IMR-90 (cell line): ENCODE measurements around the gene CYP26B1. TPM values are rescaled to one million over a fixed set of nuclear protein-coding genes. Genes with fewer than 3 reads are reported as not detected.

Experiments
- ATAC-seq: fragments of 200-7000 bp; cut with Tn5 transposase; 2 replicates; pipeline ENCODE4 v1.9.1; 2020; ENCODE audit warnings: low read depth, mild to moderate bottlenecking, moderate library complexity
- BruUV-seq: library from RNA; stranded (reverse); fragments of 400-500 nt; replicated peaks from 2 replicates; lab custom pipeline; 2021; lab: Mats Ljungman, UMichigan
- CTCF ChIA-PET: fragments of 300-600 bp; formaldehyde crosslinking; extraction: SDS; loops from one replicate; lab custom pipeline; 2021; ENCODE audit warnings: antibody characterized with exemption; lab: Yijun Ruan, JAX
- POLR2A ChIA-PET: fragments of 300-600 bp; sonication (Branson Sonifier 250); formaldehyde crosslinking; loops from one replicate; lab custom pipeline; 2022; ENCODE audit warnings: antibody characterized with exemption; ENCODE audit not compliant: unreplicated experiment; lab: Charles Lee
- DNase-seq: peaks from one replicate; pipeline ENCODE4 v3.0.0; 2013
- H2AFZ ChIP-seq: replicated peaks from 2 replicates; pipeline ENCODE3; 2013; ENCODE audit warnings: low read length, mild to moderate bottlenecking; ENCODE audit not compliant: poor library complexity
- H2AK5ac ChIP-seq: 2 replicates; pipeline ENCODE4 v1.6.1; 2013; ENCODE audit warnings: low read depth, low read length, inconsistent platforms
- H2AK9ac ChIP-seq: replicated peaks from 2 replicates; pipeline ENCODE3; 2013; ENCODE audit warnings: mild to moderate bottlenecking, low read depth, low read length, moderate library complexity; ENCODE audit not compliant: poor library complexity
- H2BK120ac ChIP-seq: 2 replicates; pipeline ENCODE4 v1.6.1; 2013; ENCODE audit warnings: low read depth, low read length, inconsistent platforms
- H2BK15ac ChIP-seq: 3 replicates; pipeline ENCODE4 v1.6.1; 2013; ENCODE audit warnings: low read depth, low read length, inconsistent platforms
- H2BK20ac ChIP-seq: 2 replicates; pipeline ENCODE4 v1.6.1; 2013; ENCODE audit warnings: low read depth, mild to moderate bottlenecking, inconsistent platforms, low read length, moderate library complexity
- H2BK5ac ChIP-seq: 2 replicates; pipeline ENCODE4 v1.6.1; 2013; ENCODE audit warnings: mild to moderate bottlenecking, low read depth, low read length, inconsistent platforms; ENCODE audit not compliant: poor library complexity, severe bottlenecking
- H3K14ac ChIP-seq: replicated peaks from 2 replicates; pipeline ENCODE4 v1.6.1; 2013; ENCODE audit warnings: low read depth, low read length, inconsistent platforms
- H3K18ac ChIP-seq: 2 replicates; pipeline ENCODE4 v1.6.1; 2013; ENCODE audit warnings: low read depth, low read length, control low read depth
- H3K23ac ChIP-seq: 2 replicates; pipeline ENCODE4 v1.6.1; 2013; ENCODE audit warnings: low read depth, low read length, inconsistent platforms
- H3K27ac ChIP-seq: 2 replicates; pipeline ENCODE4 v1.5.1; 2013; ENCODE audit warnings: mild to moderate bottlenecking, control low read depth, low read length; ENCODE audit not compliant: insufficient read depth
- H3K27me3 ChIP-seq: 2 replicates; pipeline ENCODE4 v1.6.1; 2013; ENCODE audit warnings: low read length; ENCODE audit not compliant: control insufficient read depth, insufficient read depth
- H3K36me3 ChIP-seq: 2 replicates; pipeline ENCODE4 v1.6.1; 2013; ENCODE audit warnings: low read length, mixed read lengths; ENCODE audit not compliant: control insufficient read depth, insufficient read depth
- H3K4ac ChIP-seq: 2 replicates; pipeline ENCODE4 v1.6.1; 2013; ENCODE audit warnings: low read depth, low read length, inconsistent platforms
- H3K4me1 ChIP-seq: 2 replicates; pipeline ENCODE4 v1.6.1; 2013; ENCODE audit warnings: low read length, mixed read lengths; ENCODE audit not compliant: control insufficient read depth, insufficient read depth
- H3K4me2 ChIP-seq: 2 replicates; pipeline ENCODE4 v1.6.1; 2013; ENCODE audit warnings: low read depth, mild to moderate bottlenecking, control low read depth, low read length, moderate library complexity
- H3K4me3 ChIP-seq: 2 replicates; pipeline ENCODE4 v1.5.1; 2013; ENCODE audit warnings: low read depth, mild to moderate bottlenecking, control low read depth, low read length, moderate library complexity; ENCODE audit not compliant: insufficient read depth
- H3K56ac ChIP-seq: 2 replicates; pipeline ENCODE4 v1.6.1; 2013; ENCODE audit warnings: low read length, inconsistent platforms; ENCODE audit not compliant: insufficient read depth; ENCODE audit errors: extremely low read depth
- H3K79me1 ChIP-seq, 2 experiments: 2 replicates each; pipeline ENCODE4 v1.6.1; 2013; ENCODE audit warnings: low read length in 2 of 2, inconsistent platforms in 1 of 2, low read depth in 1 of 2
- H3K9ac ChIP-seq: 2 replicates; pipeline ENCODE4 v1.6.1; 2013; ENCODE audit warnings: low read depth, low read length, control low read depth
- H3K9me1 ChIP-seq: 2 replicates; pipeline ENCODE4 v1.6.1; 2013; ENCODE audit warnings: low read length, inconsistent platforms; ENCODE audit not compliant: insufficient read depth
- H3K9me3 ChIP-seq: 2 replicates; pipeline ENCODE4 v1.6.1; 2013; ENCODE audit warnings: low read length; ENCODE audit not compliant: control insufficient read depth, insufficient read depth
- H4K20me1 ChIP-seq: 2 replicates; pipeline ENCODE4 v1.6.1; 2013; ENCODE audit warnings: low read length, inconsistent platforms; ENCODE audit not compliant: insufficient read depth
- H4K5ac ChIP-seq: 2 replicates; pipeline ENCODE4 v1.6.1; 2013; ENCODE audit warnings: mild to moderate bottlenecking, low read depth, low read length, control low read depth
- H4K8ac ChIP-seq, 2 experiments: 2 replicates each; pipeline ENCODE4 v1.6.1; 2013; ENCODE audit warnings: low read depth in 2 of 2, low read length in 2 of 2, control low read depth in 1 of 2, inconsistent platforms in 1 of 2
- H4K91ac ChIP-seq: 2 replicates; pipeline ENCODE4 v1.6.1; 2013; ENCODE audit warnings: low read depth, low read length, inconsistent platforms; ENCODE audit not compliant: insufficient read depth
- BHLHE40 ChIP-seq: fragments of 150-350 bp; IDR thresholded peaks from 2 replicates; pipeline ENCODE4 v1.6.1; 2016; ENCODE audit warnings: mild to moderate bottlenecking, low read depth, low read length
- CEBPB ChIP-seq: IDR thresholded peaks from 2 replicates; pipeline ENCODE4 v1.6.1; 2012; ENCODE audit warnings: low read depth, low read length, improper control_type of control experiment
- CHD1 ChIP-seq: IDR thresholded peaks from 2 replicates; pipeline ENCODE4 v1.6.1; 2012; ENCODE audit warnings: low read depth, low read length, improper control_type of control experiment
- FOS ChIP-seq: fragments of 150-350 bp; IDR thresholded peaks from 2 replicates; pipeline ENCODE4 v1.6.1; 2016; ENCODE audit warnings: low read depth, low read length
- MAFK ChIP-seq: IDR thresholded peaks from 2 replicates; pipeline ENCODE4 v1.6.1; 2012; ENCODE audit warnings: low read depth, low read length, improper control_type of control experiment
- MAZ ChIP-seq: IDR thresholded peaks from 2 replicates; pipeline ENCODE4 v1.6.1; 2012; ENCODE audit warnings: low read depth, mild to moderate bottlenecking, low read length, improper control_type of control experiment, moderate library complexity, borderline replicate concordance
- MXI1 ChIP-seq: IDR thresholded peaks from 2 replicates; pipeline ENCODE4 v1.6.1; 2012; ENCODE audit warnings: low read depth, mild to moderate bottlenecking, low read length, moderate library complexity, borderline replicate concordance
- NFE2L2 ChIP-seq: fragments of 150-350 bp; IDR thresholded peaks from 2 replicates; pipeline ENCODE4 v1.6.1; 2016; ENCODE audit warnings: low read depth, mild to moderate bottlenecking, low read length
- POLR2A ChIP-seq: IDR thresholded peaks from 2 replicates; pipeline ENCODE4 v1.6.1; 2012; ENCODE audit warnings: mild to moderate bottlenecking, low read depth, low read length
- RAD21 ChIP-seq: IDR thresholded peaks from 2 replicates; pipeline ENCODE4 v1.6.1; 2012; ENCODE audit warnings: low read length, improper control_type of control experiment
- RCOR1 ChIP-seq: IDR thresholded peaks from 2 replicates; pipeline ENCODE4 v1.6.1; 2012; ENCODE audit warnings: mild to moderate bottlenecking, low read length, improper control_type of control experiment; ENCODE audit not compliant: insufficient replicate concordance
- RFX5 ChIP-seq: IDR thresholded peaks from 2 replicates; pipeline ENCODE4 v1.8.0; 2012; ENCODE audit warnings: low read depth, mild to moderate bottlenecking, low read length, moderate library complexity
- SMC3 ChIP-seq: fragments of 150-350 bp; IDR thresholded peaks from 2 replicates; pipeline ENCODE4 v1.6.1; 2016; ENCODE audit warnings: low read depth, mild to moderate bottlenecking, antibody characterized with exemption, low read length, moderate library complexity
- USF2 ChIP-seq: fragments of 150-350 bp; IDR thresholded peaks from 2 replicates; pipeline ENCODE4 v1.6.1; 2017; ENCODE audit warnings: mild to moderate bottlenecking, antibody characterized with exemption, low read length, low read depth
- WGBS, 2 experiments: methylation state at CpG; one replicate each; pipeline versions ENCODE4 v1.1.5 to v1.1.7; 2013; ENCODE audit warnings: missing lambda C conversion rate in 2 of 2; ENCODE audit not compliant: insufficient read length in 1 of 2; ENCODE audit errors: extremely low coverage in 2 of 2; 5-methylcytosine and 5-hydroxymethylcytosine counted together
- dilution Hi-C: fragments of 300-500 bp; cut with HindIII; formaldehyde crosslinking; loops from one replicate; pipeline ENCODE4 v1.14.3; 2018; ENCODE audit warnings: low sequenced_read_pairs; ENCODE audit not compliant: unreplicated experiment
- in situ Hi-C: fragments of 300-500 bp; cut with MboI; formaldehyde crosslinking; loops from 3 replicates; pipeline ENCODE4 v1.14.3; 2019; ENCODE audit warnings: low sequenced_read_pairs, inconsistent platforms, mixed read lengths
- intact Hi-C: fragments of 100-400 bp; cut with micrococcal nuclease; formaldehyde crosslinking; loops from 2 replicates; pipeline ENCODE4 v1.10.0; 2022
- polyA plus RNA-seq, 3 experiments: library from polyadenylated mRNA; depleted of rRNA; stranded (reverse); fragments of >200 nt; gene quantifications; 2 replicates each; pipeline ENCODE4 v1.2.3, GENCODE V29; 2012; ENCODE audit warnings: low replicate concordance in 1 of 3
- total RNA-seq: library from RNA; depleted of rRNA; stranded (reverse); fragments of >200 nt; gene quantifications from 2 replicates; pipeline ENCODE4 v1.2.3, GENCODE V29; 2012
- TF ChIP-seq, protein P1 (sequence below): fragments of 150-350 bp; IDR thresholded peaks from 2 replicates; pipeline ENCODE4 v1.6.1; 2016; ENCODE audit warnings: low read depth, mild to moderate bottlenecking, low read length, moderate library complexity, borderline replicate concordance
- TF ChIP-seq, protein P2 (sequence below): conservative IDR thresholded peaks from 2 replicates; pipeline ENCODE4 v1.5.1; 2012; ENCODE audit warnings: mild to moderate bottlenecking, low read depth, low read length, improper control_type of control experiment

CYP26B1 gene
- total and polyA plus RNA-seq, 2 of the 4 experiments (the other 2 are of a cell fraction): 0.02 TPM; not detected in 1

- Histone ChIP-seq H2AK9ac (no peak overlapping the region), H2BK15ac (no peak overlapping the region), H3K27ac (no peak overlapping the region), H3K27me3 (no peaks in the 10 kb centered on the region; the same call in 1 of the 2 replicates), H3K23ac (no peak overlapping the region), H3K36me3 (no peaks in the 10 kb centered on the region), H2BK120ac (no peak overlapping the region), H3K4me2 (no peak overlapping the region), H2BK5ac (no peak overlapping the region), H4K8ac (no peak overlapping the region), H3K4ac (no peak overlapping the region), H3K4me1 (no peaks in the 10 kb centered on the region), H3K14ac (no peak overlapping the region), H3K56ac (no peak overlapping the region), H2AFZ (no peak overlapping the region), H3K9ac (no peak overlapping the region), H3K18ac (no peak overlapping the region), H3K9me1 (no peaks in the 10 kb centered on the region), H4K5ac (no peak overlapping the region), H3K9me3 (no peaks in the 10 kb centered on the region), H4K20me1 (no peaks in the 10 kb centered on the region), H2BK20ac (no peak overlapping the region), H3K4me3 (no peak overlapping the region), H2AK5ac (no peak overlapping the region), H4K91ac (no peak overlapping the region), H3K79me1 (no peaks in the 10 kb centered on the region)
- dilution Hi-C loops (no loop called here), in situ Hi-C loops (no loop called here), intact Hi-C loops (no loop called here)
- no peak for TF ChIP-seq POLR2A
- TF ChIP-seq, protein P1, sequence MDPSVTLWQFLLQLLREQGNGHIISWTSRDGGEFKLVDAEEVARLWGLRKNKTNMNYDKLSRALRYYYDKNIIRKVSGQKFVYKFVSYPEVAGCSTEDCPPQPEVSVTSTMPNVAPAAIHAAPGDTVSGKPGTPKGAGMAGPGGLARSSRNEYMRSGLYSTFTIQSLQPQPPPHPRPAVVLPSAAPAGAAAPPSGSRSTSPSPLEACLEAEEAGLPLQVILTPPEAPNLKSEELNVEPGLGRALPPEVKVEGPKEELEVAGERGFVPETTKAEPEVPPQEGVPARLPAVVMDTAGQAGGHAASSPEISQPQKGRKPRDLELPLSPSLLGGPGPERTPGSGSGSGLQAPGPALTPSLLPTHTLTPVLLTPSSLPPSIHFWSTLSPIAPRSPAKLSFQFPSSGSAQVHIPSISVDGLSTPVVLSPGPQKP: no peak
- no peak for TF ChIP-seq USF2
- TF ChIP-seq MXI1: no peak
- TF ChIP-seq NFE2L2: no peak
- TF ChIP-seq, protein P2, sequence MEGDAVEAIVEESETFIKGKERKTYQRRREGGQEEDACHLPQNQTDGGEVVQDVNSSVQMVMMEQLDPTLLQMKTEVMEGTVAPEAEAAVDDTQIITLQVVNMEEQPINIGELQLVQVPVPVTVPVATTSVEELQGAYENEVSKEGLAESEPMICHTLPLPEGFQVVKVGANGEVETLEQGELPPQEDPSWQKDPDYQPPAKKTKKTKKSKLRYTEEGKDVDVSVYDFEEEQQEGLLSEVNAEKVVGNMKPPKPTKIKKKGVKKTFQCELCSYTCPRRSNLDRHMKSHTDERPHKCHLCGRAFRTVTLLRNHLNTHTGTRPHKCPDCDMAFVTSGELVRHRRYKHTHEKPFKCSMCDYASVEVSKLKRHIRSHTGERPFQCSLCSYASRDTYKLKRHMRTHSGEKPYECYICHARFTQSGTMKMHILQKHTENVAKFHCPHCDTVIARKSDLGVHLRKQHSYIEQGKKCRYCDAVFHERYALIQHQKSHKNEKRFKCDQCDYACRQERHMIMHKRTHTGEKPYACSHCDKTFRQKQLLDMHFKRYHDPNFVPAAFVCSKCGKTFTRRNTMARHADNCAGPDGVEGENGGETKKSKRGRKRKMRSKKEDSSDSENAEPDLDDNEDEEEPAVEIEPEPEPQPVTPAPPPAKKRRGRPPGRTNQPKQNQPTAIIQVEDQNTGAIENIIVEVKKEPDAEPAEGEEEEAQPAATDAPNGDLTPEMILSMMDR: no peak
- no peak for TF ChIP-seq SMC3
- TF ChIP-seq MAFK: no peak
- TF ChIP-seq FOS: no peak
- no peak for TF ChIP-seq MAZ
- TF ChIP-seq BHLHE40: no peak
- TF ChIP-seq RFX5: no peak
- TF ChIP-seq RAD21: no peak
- no peak for TF ChIP-seq RCOR1
- TF ChIP-seq CEBPB: no peak
- TF ChIP-seq CHD1: no peak
- BruUV-seq: no TSS peak
- 60 to 100% methylated on average over 1 to 2 of the region's 4 CpGs for WGBS, 2 experiments
- DNase-seq (no peak), ATAC-seq (no peak)
- ChIA-PET CTCF (no interaction called here), POLR2A (no interaction called here)
Measured at GRCh38 chr2:72089028-72089427, 58.6 kb downstream of the CYP26B1 start.
